ENCODE results near the gene RGL2. TPM values are rescaled to one million over a fixed set of nuclear protein-coding genes. Genes with fewer than 3 reads are reported as not detected.

RGL2 gene
- total RNA-seq, 2 donors from 2014 or later: 23.0 to 36.9 TPM

GRCh38 chr6:33251395-33252012 lies 47.2 kb downstream of the RGL2 start:
- DNase-seq (ENCODE audit: low spot score): no peak
- Histone ChIP-seq H3K27ac (no peak overlapping the region), H3K4me3 (no peak overlapping the region), H3K9me3 (no peaks in the 10 kb centered on the region), H3K36me3 (no peaks in the 10 kb centered on the region), H3K4me1 (peaks cover 0 to 25% of the 10 kb centered on the region in 2 donors), H3K27me3 (no peaks in the 10 kb centered on the region)
- TF ChIP-seq CTCF (IDR thresholded peaks at IDR 0.05): no peak

DNA sequence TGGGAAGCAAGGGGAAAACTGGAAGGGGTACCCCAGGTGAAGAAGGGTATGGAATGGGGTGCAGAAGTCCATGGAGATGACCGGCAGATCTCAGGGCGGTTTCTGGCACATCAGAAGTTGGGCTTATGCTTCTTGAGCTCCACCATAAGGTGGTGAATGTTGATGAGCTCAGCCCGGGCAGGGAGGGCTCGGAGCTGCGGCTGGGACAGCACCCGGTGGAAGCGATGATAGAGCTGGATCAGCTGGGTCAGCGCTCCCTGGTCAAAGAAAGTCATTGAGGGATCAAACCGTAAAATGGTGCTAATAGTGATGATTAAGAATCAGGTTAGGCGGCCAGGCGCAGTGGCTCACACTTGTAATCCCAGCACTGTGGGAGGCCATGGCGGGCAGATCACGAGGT lies 48.0 kb downstream of the RGL2 start:
- TF ChIP-seq CTCF (IDR thresholded peaks at IDR 0.05): no peak
- DNase-seq (ENCODE audit: low spot score): no peak
- Histone ChIP-seq H3K4me3 (no peak overlapping the region), H3K4me1 (peaks cover 0 to 25% of the 10 kb centered on the region in 2 donors), H3K36me3 (no peaks in the 10 kb centered on the region), H3K27me3 (no peaks in the 10 kb centered on the region), H3K9me3 (no peaks in the 10 kb centered on the region), H3K27ac (no peak overlapping the region)

- no peak for DNase-seq (ENCODE audit: low spot score)
- peak overlapping the region; percentile 93 to 95 for H3K27ac ChIP-seq
- no peaks in the 10 kb centered on the region for H3K27me3 ChIP-seq
- TF ChIP-seq CTCF (IDR thresholded peaks at IDR 0.05): no peak
- H3K4me3 ChIP-seq: peak overlapping the region; percentile 48 to 62
- H3K9me3 ChIP-seq: no peaks in the 10 kb centered on the region
- no peaks in the 10 kb centered on the region for H3K36me3 ChIP-seq
- H3K4me1 ChIP-seq: peaks cover 0 to 25% of the 10 kb centered on the region in 2 donors
These were observed 48.8 kb downstream of the RGL2 start for GRCh38 chr6:33249732-33250630.

- H3K27ac ChIP-seq: peak overlapping the region; percentile 93 to 95
- H3K9me3 ChIP-seq: no peaks in the 10 kb centered on the region
- peak in 1 of 2 donors; percentile 32 for TF ChIP-seq CTCF (IDR thresholded peaks at IDR 0.05)
- no peaks in the 10 kb centered on the region for H3K36me3 ChIP-seq
- peaks cover 0 to 25% of the 10 kb centered on the region in 2 donors for H3K4me1 ChIP-seq
- peak; percentile 99 for DNase-seq (ENCODE audit: low spot score)
- no peaks in the 10 kb centered on the region for H3K27me3 ChIP-seq
- H3K4me3 ChIP-seq: peak overlapping the region; percentile 48 to 62
These were observed 49.6 kb downstream of the RGL2 start for GRCh38 chr6:33248932-33249731.

- peak overlapping the region; percentile 36 to 62 for H3K4me3 ChIP-seq
These were observed 50.2 kb downstream of the RGL2 start for GRCh38 chr6:33248643-33248931.

More at GRCh38 chr6:33248643-33248931, 50.2 kb downstream of the RGL2 start:
- no peaks in the 10 kb centered on the region for H3K36me3 ChIP-seq
- H3K27ac ChIP-seq: peak overlapping the region; percentile 93 to 95
- no peaks in the 10 kb centered on the region for H3K9me3 ChIP-seq
- TF ChIP-seq CTCF (IDR thresholded peaks at IDR 0.05): peak in 1 of 2 donors; percentile 39
- no peaks in the 10 kb centered on the region for H3K27me3 ChIP-seq
- DNase-seq (ENCODE audit: low spot score): no peak
- H3K4me1 ChIP-seq: peaks cover 0 to 25% of the 10 kb centered on the region in 2 donors

All from right atrium auricular region (tissue), 2 donors.